ENCODE measurements around the gene UTS2B. TPM values are rescaled to one million over a fixed set of nuclear protein-coding genes. Genes with fewer than 3 reads are reported as not detected.

The UTS2B gene
- total and polyA plus RNA-seq, 10 of the 15 experiments (the other 5 are each of a cell fraction or from before 2014, with no cell fraction given), result 0.15 to 0.72 (median 0.44) TPM

DNA sequence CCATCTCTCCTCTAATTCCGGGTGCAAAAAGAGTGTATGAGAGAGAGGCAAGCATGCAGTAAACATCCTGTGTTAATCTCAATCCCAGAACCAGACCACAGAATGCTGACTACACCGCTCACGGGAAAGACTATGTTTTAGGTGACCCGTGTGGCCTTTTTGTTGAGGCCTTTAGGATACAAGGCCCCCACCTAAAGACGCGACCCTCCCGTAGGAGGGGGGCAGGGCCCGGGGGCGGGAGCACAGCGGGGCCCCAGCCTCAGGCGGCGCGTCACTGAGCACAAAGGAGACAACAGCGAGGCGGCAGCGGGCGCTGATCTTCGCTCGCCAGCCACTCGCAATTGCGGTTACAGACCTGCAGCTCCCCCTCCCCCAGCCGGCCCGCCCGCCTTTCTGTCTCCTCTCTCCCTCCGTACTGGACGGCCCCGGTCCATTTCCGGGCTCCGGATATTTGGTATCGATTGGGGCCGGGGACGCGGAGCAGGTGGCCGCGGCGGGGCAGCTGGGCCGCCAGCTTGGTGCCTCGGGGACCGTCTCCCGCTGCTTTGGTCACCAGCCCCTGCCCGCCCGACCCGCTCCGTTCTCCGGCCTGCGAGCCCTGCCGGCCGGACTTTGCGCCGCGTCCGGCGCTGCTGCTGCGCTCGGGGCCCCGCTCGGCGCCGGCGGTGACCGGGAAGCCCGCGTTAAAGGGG lies 1.2 kb downstream of the UTS2B start, which contains the start of gene CCDC50 (continued):
- TF ChIP-seq, protein P1, sequence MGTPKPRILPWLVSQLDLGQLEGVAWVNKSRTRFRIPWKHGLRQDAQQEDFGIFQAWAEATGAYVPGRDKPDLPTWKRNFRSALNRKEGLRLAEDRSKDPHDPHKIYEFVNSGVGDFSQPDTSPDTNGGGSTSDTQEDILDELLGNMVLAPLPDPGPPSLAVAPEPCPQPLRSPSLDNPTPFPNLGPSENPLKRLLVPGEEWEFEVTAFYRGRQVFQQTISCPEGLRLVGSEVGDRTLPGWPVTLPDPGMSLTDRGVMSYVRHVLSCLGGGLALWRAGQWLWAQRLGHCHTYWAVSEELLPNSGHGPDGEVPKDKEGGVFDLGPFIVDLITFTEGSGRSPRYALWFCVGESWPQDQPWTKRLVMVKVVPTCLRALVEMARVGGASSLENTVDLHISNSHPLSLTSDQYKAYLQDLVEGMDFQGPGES (IDR thresholded peaks at IDR 0.05), result no peak
- TF ChIP-seq PBX3 (IDR thresholded peaks at IDR 0.05; ENCODE audit: insufficient replicate concordance, low read depth, low read length) (no peak), SMC3 (IDR thresholded peaks at IDR 0.05; ENCODE audit: borderline replicate concordance, low read length) (no peak), CBX5 (IDR thresholded peaks at IDR 0.05; ENCODE audit: low read depth) (peak; percentile 94), SMARCA5 (IDR thresholded peaks at IDR 0.05) (peak; percentile 92), POLR2AphosphoS2 (IDR thresholded peaks at IDR 0.05; ENCODE audit: low read depth, low read length) (no peak), ESRRA (IDR thresholded peaks at IDR 0.05; ENCODE audit: low read length) (no peak), DPF2 (IDR thresholded peaks at IDR 0.05) (peak; percentile 79), KDM1A (IDR thresholded peaks at IDR 0.05; ENCODE audit: borderline replicate concordance) (no peak), CREM (IDR thresholded peaks at IDR 0.05; ENCODE audit: low read depth) (peak; percentile 71), EGR1 (IDR thresholded peaks at IDR 0.05; ENCODE audit: borderline replicate concordance in 1 of 2, low read depth in 2 of 2, low read length in 2 of 2) (peak in 1 of 2 experiments; percentile 35; a peak in 1 of 3 replicates), PAX5 (IDR thresholded peaks at IDR 0.05; ENCODE audit: borderline replicate concordance, low read depth, low read length) (peak; percentile 16; the same call in 1 of the 2 replicates), MTA2 (IDR thresholded peaks at IDR 0.05; ENCODE audit: low read depth) (no peak), HDAC6 (IDR thresholded peaks at IDR 0.05; ENCODE audit: unreplicated experiment) (no peak), NFYA (IDR thresholded peaks at IDR 0.05; ENCODE audit: borderline replicate concordance, low read depth, low read length) (no peak), CBFB (IDR thresholded peaks at IDR 0.05; ENCODE audit: low read depth) (peak; percentile 97), ETV6 (conservative IDR thresholded peaks at IDR 0.05 in 1 of 2, IDR thresholded peaks at IDR 0.05 in 1 of 2; ENCODE audit: borderline replicate concordance in 1 of 2, low read depth in 1 of 2) (0 out of 4 replicates have a peak, but pooled peaks of 1 of the 2 experiments have one; percentile 45), RUNX3 (IDR thresholded peaks at IDR 0.05; ENCODE audit: low read length) (peak; percentile 97), TCF7 (IDR thresholded peaks at IDR 0.05; ENCODE audit: borderline replicate concordance) (no peak), LARP7 (IDR thresholded peaks at IDR 0.05) (peak; percentile 96), FOS (IDR thresholded peaks at IDR 0.05; ENCODE audit: borderline replicate concordance, extremely low read depth, insufficient read length) (no peak), ZNF384 (IDR thresholded peaks at IDR 0.05; ENCODE audit: borderline replicate concordance, low read depth, low read length) (0 out of 2 replicates have a peak, but pooled peaks have one; percentile 3), SPI1 (IDR thresholded peaks at IDR 0.05; ENCODE audit: borderline replicate concordance, insufficient read depth, low read depth, low read length) (no peak), SMAD5 (IDR thresholded peaks at IDR 0.05; ENCODE audit: low read depth) (0 out of 2 replicates have a peak, but pooled peaks have one; percentile 29), RELB (IDR thresholded peaks at IDR 0.05; ENCODE audit: low read depth) (peak; percentile 51; the same call in 1 of the 2 replicates)
